Left ventricle myocardium inferior (tissue), 1 donor: ENCODE results near the gene DRC7. TPM values are rescaled to one million over a fixed set of nuclear protein-coding genes. Genes with fewer than 3 reads are reported as not detected.

Source experiments
- DNase-seq: peaks from one replicate; pipeline ENCODE4 v3.0.0-alpha.2; 2020
- H3K27ac ChIP-seq: fragments of 200-600 bp; replicated peaks from 2 replicates; pipeline ENCODE4 v1.8.0; 2021
- H3K27me3 ChIP-seq: fragments of 200-600 bp; 2 replicates; pipeline ENCODE4 v1.8.0; 2021; ENCODE audit warnings: low read depth
- H3K36me3 ChIP-seq: fragments of 200-600 bp; 2 replicates; pipeline ENCODE4 v1.8.0; 2021
- H3K4me1 ChIP-seq: fragments of 200-600 bp; 2 replicates; pipeline ENCODE4 v1.8.0; 2021
- H3K4me3 ChIP-seq: fragments of 200-600 bp; 2 replicates; pipeline ENCODE4 v1.8.0; 2021; ENCODE audit warnings: mild to moderate bottlenecking, moderate library complexity
- H3K9me3 ChIP-seq: fragments of 200-600 bp; replicated peaks from 2 replicates; pipeline ENCODE4 v1.8.0; 2021
- intact Hi-C: fragments of 100-400 bp; cut with micrococcal nuclease; formaldehyde crosslinking; loops from one replicate; pipeline ENCODE4 v1.11.0; 2022
- total RNA-seq: library from RNA; stranded (reverse); fragmentation: NEBNext Ultra II Directional; extraction: Animal tissue kit (Norgen Biotek cat#: 25700); gene quantifications from one replicate; pipeline ENCODE4 v1.2.1, GENCODE V29; 2021
- TF ChIP-seq, protein P1 (sequence below): fragments of 200-600 bp; IDR thresholded peaks from 2 replicates; pipeline ENCODE4 v1.8.0; 2021; ENCODE audit warnings: antibody characterized with exemption, mild to moderate bottlenecking, borderline replicate concordance
- donor health status: DM: no; HTN: yes; CAD: no; lungs with severe emphysema.

Gene DRC7
- total RNA-seq, 1 donor from 2014 or later = not detected

DNA sequence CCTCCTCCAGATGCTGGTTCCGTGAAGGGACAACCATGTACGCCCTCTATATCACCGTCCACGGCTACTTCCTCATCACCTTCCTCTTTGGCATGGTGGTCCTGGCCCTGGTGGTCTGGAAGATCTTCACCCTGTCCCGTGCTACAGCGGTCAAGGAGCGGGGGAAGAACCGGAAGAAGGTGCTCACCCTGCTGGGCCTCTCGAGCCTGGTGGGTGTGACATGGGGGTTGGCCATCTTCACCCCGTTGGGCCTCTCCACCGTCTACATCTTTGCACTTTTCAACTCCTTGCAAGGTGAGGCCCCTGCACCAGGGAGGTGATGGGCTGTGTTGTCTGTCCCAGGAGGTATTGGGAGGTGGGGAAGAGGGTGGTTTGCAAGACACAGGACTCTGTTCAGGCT, 9.0 kb upstream of the DRC7 start:
- intact Hi-C loops = no loop called here
- TF ChIP-seq, protein P1, sequence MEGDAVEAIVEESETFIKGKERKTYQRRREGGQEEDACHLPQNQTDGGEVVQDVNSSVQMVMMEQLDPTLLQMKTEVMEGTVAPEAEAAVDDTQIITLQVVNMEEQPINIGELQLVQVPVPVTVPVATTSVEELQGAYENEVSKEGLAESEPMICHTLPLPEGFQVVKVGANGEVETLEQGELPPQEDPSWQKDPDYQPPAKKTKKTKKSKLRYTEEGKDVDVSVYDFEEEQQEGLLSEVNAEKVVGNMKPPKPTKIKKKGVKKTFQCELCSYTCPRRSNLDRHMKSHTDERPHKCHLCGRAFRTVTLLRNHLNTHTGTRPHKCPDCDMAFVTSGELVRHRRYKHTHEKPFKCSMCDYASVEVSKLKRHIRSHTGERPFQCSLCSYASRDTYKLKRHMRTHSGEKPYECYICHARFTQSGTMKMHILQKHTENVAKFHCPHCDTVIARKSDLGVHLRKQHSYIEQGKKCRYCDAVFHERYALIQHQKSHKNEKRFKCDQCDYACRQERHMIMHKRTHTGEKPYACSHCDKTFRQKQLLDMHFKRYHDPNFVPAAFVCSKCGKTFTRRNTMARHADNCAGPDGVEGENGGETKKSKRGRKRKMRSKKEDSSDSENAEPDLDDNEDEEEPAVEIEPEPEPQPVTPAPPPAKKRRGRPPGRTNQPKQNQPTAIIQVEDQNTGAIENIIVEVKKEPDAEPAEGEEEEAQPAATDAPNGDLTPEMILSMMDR = no peak
- DNase-seq = no peak
- Histone ChIP-seq H3K9me3 (no peaks in the 10 kb centered on the region), H3K27ac (no peak overlapping the region), H3K4me3 (no peak overlapping the region), H3K36me3 (no peaks in the 10 kb centered on the region), H3K4me1 (peaks cover 10% of the 10 kb centered on the region), H3K27me3 (peaks cover 22% of the 10 kb centered on the region)

DNA sequence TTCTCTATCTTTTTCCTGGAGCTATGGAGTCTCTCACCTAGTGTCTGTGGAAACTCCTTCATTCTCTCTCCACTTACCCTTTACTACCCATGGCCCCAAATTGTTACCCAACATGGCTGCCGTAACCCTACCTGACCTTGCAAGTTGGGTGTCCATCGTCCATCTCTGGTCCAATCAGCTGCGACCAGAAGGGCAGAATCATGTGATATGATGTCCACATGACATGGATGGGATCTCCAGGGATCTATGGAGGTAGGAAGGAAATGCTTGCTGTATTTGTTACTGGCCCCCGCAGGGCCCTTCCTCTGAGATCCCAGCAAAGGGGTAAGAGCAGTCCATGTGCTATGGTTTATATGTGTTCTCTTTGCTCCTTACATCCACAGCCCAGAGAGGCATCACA, 8.0 kb upstream of the DRC7 start:
- Histone ChIP-seq H3K27ac (no peak overlapping the region), H3K9me3 (no peaks in the 10 kb centered on the region), H3K27me3 (peaks cover 28% of the 10 kb centered on the region), H3K4me1 (peaks cover 10% of the 10 kb centered on the region), H3K36me3 (no peaks in the 10 kb centered on the region), H3K4me3 (no peak overlapping the region)
- DNase-seq = no peak
- intact Hi-C loops = no loop called here
- TF ChIP-seq, protein P1 = no peak

DNA sequence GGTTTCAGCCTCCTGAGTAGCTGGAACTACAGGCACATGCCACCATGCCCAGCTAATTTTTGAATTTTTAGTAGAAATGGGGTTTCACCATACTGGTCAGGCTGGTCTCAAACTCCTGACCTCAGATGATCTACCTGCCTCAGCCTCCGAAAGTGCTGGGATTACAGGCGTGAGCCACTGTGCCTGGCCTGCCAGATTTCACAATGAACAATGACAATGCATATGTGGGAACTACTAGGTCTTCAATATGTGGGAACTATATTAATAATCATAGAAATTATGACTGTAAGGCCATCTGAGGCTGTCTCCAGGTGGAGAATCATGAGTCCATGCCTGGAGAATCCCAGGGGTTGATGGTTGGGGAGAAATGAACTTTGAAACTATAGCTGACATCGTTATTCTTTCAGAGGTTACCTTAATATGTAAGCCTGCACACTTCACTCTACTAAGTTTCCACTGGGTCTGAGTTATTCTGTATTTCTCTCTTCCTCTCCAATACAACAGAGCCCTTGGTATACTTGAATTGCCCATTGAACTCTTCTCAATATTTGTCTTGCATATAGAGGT, 7.2 kb upstream of the DRC7 start:
- Histone ChIP-seq H3K4me3 (no peak overlapping the region), H3K36me3 (no peaks in the 10 kb centered on the region), H3K27me3 (peaks cover 28% of the 10 kb centered on the region), H3K9me3 (no peaks in the 10 kb centered on the region), H3K4me1 (peaks cover 10% of the 10 kb centered on the region), H3K27ac (no peak overlapping the region)
- intact Hi-C loops = no loop called here
- TF ChIP-seq, protein P1 = no peak
- DNase-seq = no peak

DNA sequence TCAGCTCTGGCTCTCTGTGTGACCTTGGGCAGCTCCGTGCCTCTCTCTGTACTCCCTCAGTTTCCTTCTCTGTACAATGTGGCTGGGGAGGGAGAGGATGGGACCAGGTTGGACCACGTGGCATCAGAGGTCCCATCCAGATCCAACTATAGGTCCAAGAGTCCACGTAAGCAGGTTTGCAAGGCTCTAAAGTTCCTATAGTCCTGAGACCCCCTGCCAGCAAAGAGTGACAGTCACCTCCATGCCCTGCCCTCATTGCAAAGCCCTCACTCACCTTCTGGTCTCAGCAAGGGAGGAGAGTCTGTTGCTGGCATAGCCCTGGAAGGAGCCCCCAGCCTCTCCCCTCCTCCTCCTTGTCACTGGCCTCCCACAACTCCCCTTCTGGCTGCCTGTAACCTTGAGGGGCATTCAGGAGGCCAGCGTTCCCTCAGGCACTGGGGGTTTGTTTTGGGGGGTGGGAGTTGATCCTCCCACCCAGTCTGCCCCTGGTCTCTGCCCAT, 6.1 kb upstream of the DRC7 start:
- no peak overlapping the region for H3K27ac ChIP-seq
- H3K4me1 ChIP-seq = peaks cover 10% of the 10 kb centered on the region
- peaks cover 28% of the 10 kb centered on the region for H3K27me3 ChIP-seq
- intact Hi-C loops = no loop called here
- no peak for DNase-seq
- no peak overlapping the region for H3K4me3 ChIP-seq
- TF ChIP-seq, protein P1 = no peak
- no peaks in the 10 kb centered on the region for H3K36me3 ChIP-seq
- no peaks in the 10 kb centered on the region for H3K9me3 ChIP-seq

DNA sequence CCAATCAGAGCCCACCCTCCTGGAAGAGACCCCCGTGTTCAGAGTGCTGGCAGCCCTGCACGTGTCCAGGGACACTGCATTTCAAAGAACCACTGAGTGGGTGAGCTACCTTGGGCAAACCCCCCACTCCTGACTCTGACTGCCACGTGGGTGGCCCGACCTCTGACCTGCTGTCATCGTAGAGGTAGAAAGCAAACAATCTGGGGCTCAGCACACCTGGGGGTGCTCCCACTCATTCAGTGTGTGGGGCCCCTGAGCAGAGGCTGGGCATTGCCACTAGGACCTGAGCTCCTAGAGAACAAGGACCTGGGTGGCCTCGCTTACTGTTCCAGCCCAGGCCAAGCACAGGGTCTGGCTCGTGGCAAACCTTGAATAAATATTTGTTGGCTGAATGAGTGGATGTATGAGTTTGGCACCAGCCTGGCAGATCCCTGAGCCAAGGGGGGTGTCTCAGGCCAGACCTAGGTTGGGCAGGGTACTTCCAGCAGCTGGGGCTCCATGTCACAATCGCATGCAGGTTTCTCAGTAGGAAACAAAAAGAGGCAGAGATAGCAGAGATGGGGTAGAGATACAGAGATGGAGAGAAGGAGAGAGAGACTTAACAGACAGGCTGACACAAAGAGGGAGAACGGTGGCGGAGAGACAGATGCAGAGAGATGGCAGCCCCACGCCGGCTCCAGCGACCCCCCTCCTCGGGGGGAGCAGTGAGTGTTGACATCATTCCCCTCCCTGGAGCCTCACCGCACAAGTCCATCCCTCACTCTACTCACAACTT, 5.4 kb upstream of the DRC7 start:
- Histone ChIP-seq H3K27me3 (peaks cover 31% of the 10 kb centered on the region), H3K4me1 (peaks cover 10% of the 10 kb centered on the region), H3K27ac (no peak overlapping the region), H3K36me3 (no peaks in the 10 kb centered on the region), H3K9me3 (no peaks in the 10 kb centered on the region), H3K4me3 (no peak overlapping the region)
- DNase-seq = no peak
- TF ChIP-seq, protein P1 = no peak
- intact Hi-C loops = no loop called here
